HG03575 (cell line): ENCODE measurements around the gene KRTAP25-1.

Source experiments
- ATAC-seq: cut with Tn5 transposase; IDR thresholded peaks from one replicate; pipeline ENCODE4 v1.9.1; 2021; ENCODE audit not compliant: unreplicated experiment, insufficient number of reproducible peaks, low FRiP score; ENCODE audit errors: extremely low read depth

KRTAP25-1 gene

DNA sequence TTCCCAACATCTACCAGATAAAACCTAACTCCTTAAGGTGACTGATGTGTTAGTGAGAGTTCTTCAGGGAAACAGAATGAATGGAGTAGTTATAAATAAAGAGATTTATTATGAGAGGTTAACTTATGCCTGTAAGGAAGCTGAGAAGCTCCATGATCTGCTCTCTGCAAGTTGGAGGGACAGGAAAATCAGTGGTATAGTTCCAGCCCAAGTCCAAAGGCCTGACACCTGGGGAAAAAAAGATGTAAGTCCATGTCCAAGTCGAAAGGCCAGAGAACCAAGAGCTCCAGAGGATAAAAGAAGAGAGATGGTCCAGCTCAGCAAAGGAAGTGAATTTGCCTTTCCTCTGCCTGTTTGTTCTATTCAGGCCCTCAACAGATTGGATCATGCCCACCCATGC, 33.6 kb downstream of the KRTAP25-1 start:
- no peak for ATAC-seq

GRCh38 chr21:30251781-30252180, 37.5 kb downstream of the KRTAP25-1 start:
- no peak for ATAC-seq

DNA sequence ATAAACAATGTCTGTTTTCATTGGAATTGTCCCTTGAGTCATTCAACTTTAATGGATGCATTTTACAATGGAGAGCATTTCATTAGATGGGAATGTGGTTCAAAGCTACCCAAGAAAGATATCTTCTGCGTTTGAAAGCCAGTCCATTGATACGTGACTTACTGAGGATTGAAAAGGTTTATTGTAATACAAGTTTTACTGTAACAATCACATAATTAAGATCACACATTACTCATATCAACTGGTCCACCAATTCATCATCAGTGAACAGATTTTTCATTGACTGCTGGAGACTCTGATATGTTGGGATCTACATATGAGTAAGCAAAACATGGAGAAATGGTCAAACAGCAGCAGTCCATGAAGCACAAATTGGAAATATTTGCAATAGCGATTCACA, 39.4 kb downstream of the KRTAP25-1 start:
- no peak for ATAC-seq

DNA sequence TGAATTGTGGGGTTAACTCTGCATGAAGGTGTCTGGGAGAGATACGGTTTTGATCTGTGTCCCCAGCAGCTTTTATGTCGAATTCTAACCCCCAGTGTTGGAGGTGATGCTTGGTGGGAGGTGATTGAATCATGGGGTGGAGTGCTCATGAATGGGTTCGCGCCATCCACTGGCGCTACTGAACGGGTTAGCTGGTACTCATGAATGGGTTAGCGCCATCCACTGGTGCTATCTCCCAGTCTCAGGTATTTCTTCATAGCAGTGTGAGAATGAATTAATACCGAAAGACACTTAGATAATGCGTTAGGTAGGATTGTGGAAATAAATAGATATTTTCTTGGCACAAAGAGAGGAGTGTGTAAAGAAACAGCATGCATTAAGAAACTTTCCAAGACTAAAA, 40.5 kb downstream of the KRTAP25-1 start:
- ATAC-seq = no peak

DNA sequence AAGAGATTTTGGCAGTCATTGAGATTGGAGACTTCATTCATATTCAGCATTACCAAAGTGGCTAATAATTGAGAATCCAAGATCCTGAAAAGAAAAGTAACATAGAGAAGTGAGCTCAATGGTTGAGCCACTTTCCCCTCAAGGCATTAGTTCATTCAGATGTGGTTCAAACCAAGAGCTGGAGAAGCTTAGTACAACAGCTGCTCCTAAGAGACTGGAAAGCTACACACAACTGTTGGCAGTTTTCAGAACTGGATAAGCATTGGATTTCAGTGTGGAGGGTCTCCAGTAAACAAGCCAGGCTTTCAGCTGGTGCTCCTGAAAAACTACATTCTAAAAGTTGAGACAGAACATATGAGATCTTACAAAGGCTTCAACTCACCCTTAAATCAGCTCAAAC, 44.3 kb downstream of the KRTAP25-1 start:
- ATAC-seq = no peak

DNA sequence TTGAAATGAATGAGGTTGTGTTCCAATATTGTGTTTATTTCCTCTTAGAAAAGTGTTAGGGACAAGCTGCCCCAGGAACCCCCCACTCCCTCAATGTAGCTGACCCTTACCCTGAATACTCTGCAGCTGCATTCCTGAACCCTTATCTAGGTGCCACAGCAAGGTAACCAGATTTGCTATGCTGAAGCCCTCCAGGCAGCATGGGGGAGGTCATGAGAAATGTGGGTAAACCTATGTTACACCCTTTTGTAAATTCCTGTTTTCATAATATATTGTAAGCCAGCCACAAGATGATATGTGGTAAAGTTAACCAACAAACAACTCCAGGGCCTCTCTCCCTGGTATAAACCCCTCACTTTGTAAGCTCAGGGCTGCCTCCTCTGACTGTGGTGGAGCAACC, 45.6 kb downstream of the KRTAP25-1 start:
- no peak for ATAC-seq

DNA sequence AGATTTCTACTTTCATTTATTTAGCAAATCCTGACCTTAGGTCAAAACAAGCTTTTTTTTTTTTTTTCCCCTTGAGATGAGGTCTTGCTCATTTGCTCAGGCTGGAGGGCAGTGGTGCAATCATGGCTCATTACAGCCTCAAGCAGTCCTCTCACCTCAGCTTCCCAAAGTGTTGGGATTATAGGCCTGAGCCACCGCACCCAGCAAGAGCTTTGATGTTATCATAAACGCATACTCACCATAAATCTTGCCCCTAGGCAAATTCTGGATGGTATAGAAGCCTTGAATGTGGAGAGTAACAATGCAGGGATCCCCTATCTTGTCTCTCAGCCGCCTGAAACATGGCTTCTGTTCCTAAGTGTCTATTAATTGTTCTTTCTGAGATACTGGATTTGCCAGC, 48.7 kb downstream of the KRTAP25-1 start:
- no peak for ATAC-seq
